Panc1 (cell line): Measurements from ENCODE around the gene MGAT5B. TPM values are rescaled to one million over a fixed set of nuclear protein-coding genes. Genes with fewer than 3 reads are reported as not detected.

ENCODE experiments used
- ATAC-seq: fragments of 200-7000 bp; cut with Tn5 transposase; 2 replicates; pipeline ENCODE4 v1.9.1; 2020; ENCODE audit warnings: mild to moderate bottlenecking, moderate library complexity
- BruUV-seq: library from RNA; stranded (reverse); fragments of 400-500 nt; replicated peaks from 2 replicates; lab custom pipeline; 2021; lab: Mats Ljungman, UMichigan
- CTCF ChIA-PET: fragments of 300-600 bp; sonication (Branson Sonifier 250); formaldehyde crosslinking; loops from one replicate; lab custom pipeline; 2022; ENCODE audit warnings: antibody characterized with exemption; lab: Charles Lee
- POLR2A ChIA-PET: fragments of 300-600 bp; sonication (Branson Sonifier 250); formaldehyde crosslinking; loops from one replicate; lab custom pipeline; 2022; ENCODE audit warnings: antibody characterized with exemption; lab: Charles Lee
- DNase-seq: peaks from one replicate; pipeline ENCODE4 v3.0.0-alpha.2; 2010; ENCODE audit warnings: low read depth, low spot score
- H3K27ac ChIP-seq: 2 replicates; pipeline ENCODE4 v1.5.1; 2011; ENCODE audit warnings: mild to moderate bottlenecking, low read length, inconsistent platforms
- H3K27me3 ChIP-seq: fragments of 200-500 bp; sonication (Bioruptor generic); 2 replicates; pipeline ENCODE4 v1.6.0; 2014; ENCODE audit warnings: low read length, inconsistent platforms; ENCODE audit not compliant: control insufficient read depth, insufficient read depth
- H3K36me3 ChIP-seq: fragments of 200-500 bp; sonication (Bioruptor generic); 2 replicates; pipeline ENCODE4 v1.5.1; 2014; ENCODE audit warnings: inconsistent platforms, mild to moderate bottlenecking, low read length, moderate library complexity; ENCODE audit not compliant: control insufficient read depth, insufficient read depth
- H3K4me1 ChIP-seq: 2 replicates; pipeline ENCODE4 v1.5.1; 2011; ENCODE audit warnings: inconsistent platforms, mild to moderate bottlenecking, low read length, moderate library complexity; ENCODE audit not compliant: control insufficient read depth, insufficient read depth
- H3K4me3 ChIP-seq, 2 experiments: 2 replicates each; pipeline ENCODE4 v1.5.1; 2011 to 2012; ENCODE audit warnings: low read depth in 2 of 2, low read length in 2 of 2, mild to moderate bottlenecking in 2 of 2, inconsistent platforms in 1 of 2, moderate library complexity in 1 of 2
- H3K9me3 ChIP-seq: fragments of 200-500 bp; sonication (Bioruptor generic); 2 replicates; pipeline ENCODE4 v1.5.1; 2014; ENCODE audit warnings: low read depth, mild to moderate bottlenecking, inconsistent platforms, low read length, moderate library complexity; ENCODE audit not compliant: control insufficient read depth, insufficient read depth
- POLR2AphosphoS5 ChIP-seq: IDR thresholded peaks from 2 replicates; pipeline ENCODE4 v1.6.1; 2012; ENCODE audit warnings: mild to moderate bottlenecking, low read depth, low read length, moderate library complexity
- SIN3A ChIP-seq: IDR thresholded peaks from 2 replicates; pipeline ENCODE4 v1.6.1; 2012; ENCODE audit warnings: low read depth, mild to moderate bottlenecking, low read length, moderate library complexity, borderline replicate concordance; ENCODE audit not compliant: insufficient read depth
- TCF7L2 ChIP-seq: IDR thresholded peaks from 2 replicates; pipeline ENCODE4 v1.6.1; 2011; ENCODE audit warnings: mild to moderate bottlenecking, low read depth, low read length, inconsistent platforms
- in situ Hi-C: cut with HindIII; loops from 2 replicates; pipeline ENCODE4 v1.10.0; 2016; ENCODE audit warnings: low sequenced_read_pairs, low pct_unique_long_range_greater_than_20kb
- intact Hi-C: fragments of 100-400 bp; cut with micrococcal nuclease; formaldehyde crosslinking; loops from one replicate; pipeline ENCODE4 v1.10.0; 2022; ENCODE audit not compliant: unreplicated experiment
- total RNA-seq: library from RNA; stranded (reverse); gene quantifications from one replicate; pipeline ENCODE4 v1.2.1, GENCODE V29; 2021; ENCODE audit not compliant: unreplicated experiment
- TF ChIP-seq, protein P1 (sequence below): fragments of 450-650 bp; IDR thresholded peaks from 2 replicates; pipeline ENCODE4 v1.5.1; 2017; ENCODE audit warnings: mild to moderate bottlenecking
- TF ChIP-seq, protein P2 (sequence below), 2 experiments: IDR thresholded peaks; 2 replicates each; pipeline ENCODE4 v1.6.1; 2011 to 2012; ENCODE audit warnings: low read depth in 2 of 2, control low read depth in 1 of 2, low read length in 1 of 2, mild to moderate bottlenecking in 1 of 2, moderate library complexity in 1 of 2; ENCODE audit not compliant: insufficient read depth in 1 of 2

The MGAT5B gene
- total RNA-seq, 1 experiment from 2014 or later = 34.9 TPM

DNA sequence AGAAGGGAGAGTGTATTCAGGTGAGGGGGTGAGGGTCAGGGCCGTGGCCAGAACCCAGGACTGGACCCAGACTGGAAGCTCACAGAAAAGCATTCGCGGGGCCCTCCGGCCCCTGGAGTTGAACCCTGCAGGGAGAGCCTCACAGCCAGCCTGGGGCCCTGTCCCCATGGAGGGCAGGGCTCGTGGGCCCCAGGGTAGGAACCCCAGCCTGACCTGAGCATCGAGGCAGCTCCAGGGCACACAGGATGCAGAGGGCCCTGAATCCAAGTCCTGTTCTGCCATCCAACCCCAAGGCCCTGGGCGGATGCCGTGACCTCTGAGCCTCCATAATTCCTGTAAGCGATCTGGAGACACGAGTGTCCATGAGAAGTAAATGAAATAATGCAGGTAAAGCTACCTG lies 79.1 kb downstream of the MGAT5B start:
- Histone ChIP-seq H3K4me1 (no peaks in the 10 kb centered on the region), H3K36me3 (no peaks in the 10 kb centered on the region), H3K27ac (no peak overlapping the region), H3K4me3 (no peak overlapping the region), H3K9me3 (no peaks in the 10 kb centered on the region), H3K27me3 (no peaks in the 10 kb centered on the region)
- intact Hi-C loops = no loop called here
- DNase-seq = no peak
- no peak for ATAC-seq
- ChIA-PET POLR2A (no interaction called here), CTCF (no interaction called here)
- TF ChIP-seq, protein P1, sequence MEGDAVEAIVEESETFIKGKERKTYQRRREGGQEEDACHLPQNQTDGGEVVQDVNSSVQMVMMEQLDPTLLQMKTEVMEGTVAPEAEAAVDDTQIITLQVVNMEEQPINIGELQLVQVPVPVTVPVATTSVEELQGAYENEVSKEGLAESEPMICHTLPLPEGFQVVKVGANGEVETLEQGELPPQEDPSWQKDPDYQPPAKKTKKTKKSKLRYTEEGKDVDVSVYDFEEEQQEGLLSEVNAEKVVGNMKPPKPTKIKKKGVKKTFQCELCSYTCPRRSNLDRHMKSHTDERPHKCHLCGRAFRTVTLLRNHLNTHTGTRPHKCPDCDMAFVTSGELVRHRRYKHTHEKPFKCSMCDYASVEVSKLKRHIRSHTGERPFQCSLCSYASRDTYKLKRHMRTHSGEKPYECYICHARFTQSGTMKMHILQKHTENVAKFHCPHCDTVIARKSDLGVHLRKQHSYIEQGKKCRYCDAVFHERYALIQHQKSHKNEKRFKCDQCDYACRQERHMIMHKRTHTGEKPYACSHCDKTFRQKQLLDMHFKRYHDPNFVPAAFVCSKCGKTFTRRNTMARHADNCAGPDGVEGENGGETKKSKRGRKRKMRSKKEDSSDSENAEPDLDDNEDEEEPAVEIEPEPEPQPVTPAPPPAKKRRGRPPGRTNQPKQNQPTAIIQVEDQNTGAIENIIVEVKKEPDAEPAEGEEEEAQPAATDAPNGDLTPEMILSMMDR = no peak
- TF ChIP-seq TCF7L2 = no peak
- no peak for TF ChIP-seq POLR2AphosphoS5
- no peak for TF ChIP-seq SIN3A
- TF ChIP-seq, protein P2, sequence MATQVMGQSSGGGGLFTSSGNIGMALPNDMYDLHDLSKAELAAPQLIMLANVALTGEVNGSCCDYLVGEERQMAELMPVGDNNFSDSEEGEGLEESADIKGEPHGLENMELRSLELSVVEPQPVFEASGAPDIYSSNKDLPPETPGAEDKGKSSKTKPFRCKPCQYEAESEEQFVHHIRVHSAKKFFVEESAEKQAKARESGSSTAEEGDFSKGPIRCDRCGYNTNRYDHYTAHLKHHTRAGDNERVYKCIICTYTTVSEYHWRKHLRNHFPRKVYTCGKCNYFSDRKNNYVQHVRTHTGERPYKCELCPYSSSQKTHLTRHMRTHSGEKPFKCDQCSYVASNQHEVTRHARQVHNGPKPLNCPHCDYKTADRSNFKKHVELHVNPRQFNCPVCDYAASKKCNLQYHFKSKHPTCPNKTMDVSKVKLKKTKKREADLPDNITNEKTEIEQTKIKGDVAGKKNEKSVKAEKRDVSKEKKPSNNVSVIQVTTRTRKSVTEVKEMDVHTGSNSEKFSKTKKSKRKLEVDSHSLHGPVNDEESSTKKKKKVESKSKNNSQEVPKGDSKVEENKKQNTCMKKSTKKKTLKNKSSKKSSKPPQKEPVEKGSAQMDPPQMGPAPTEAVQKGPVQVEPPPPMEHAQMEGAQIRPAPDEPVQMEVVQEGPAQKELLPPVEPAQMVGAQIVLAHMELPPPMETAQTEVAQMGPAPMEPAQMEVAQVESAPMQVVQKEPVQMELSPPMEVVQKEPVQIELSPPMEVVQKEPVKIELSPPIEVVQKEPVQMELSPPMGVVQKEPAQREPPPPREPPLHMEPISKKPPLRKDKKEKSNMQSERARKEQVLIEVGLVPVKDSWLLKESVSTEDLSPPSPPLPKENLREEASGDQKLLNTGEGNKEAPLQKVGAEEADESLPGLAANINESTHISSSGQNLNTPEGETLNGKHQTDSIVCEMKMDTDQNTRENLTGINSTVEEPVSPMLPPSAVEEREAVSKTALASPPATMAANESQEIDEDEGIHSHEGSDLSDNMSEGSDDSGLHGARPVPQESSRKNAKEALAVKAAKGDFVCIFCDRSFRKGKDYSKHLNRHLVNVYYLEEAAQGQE (IDR thresholded peaks at IDR 0.05; ENCODE audit: insufficient read depth in 1 of 2, low read depth in 2 of 2, low read length in 1 of 2) = no peak
- in situ Hi-C loops = no loop called here
- BruUV-seq = no TSS peak

DNA sequence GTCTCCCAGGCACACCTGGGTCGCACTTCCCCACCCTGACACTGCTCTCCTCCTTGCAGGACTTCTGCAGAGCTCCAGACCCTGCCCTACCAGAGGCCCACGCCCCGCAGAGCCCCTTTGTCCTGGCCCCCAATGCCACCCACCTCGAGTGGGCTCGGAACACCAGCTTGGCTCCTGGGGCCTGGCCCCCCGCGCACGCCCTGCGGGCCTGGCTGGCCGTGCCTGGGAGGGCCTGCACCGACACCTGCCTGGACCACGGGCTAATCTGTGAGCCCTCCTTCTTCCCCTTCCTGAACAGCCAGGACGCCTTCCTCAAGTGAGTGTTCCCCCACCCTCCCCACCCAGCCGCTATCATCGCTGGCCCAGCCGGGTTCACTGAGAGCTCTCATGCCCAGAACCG lies 79.6 kb downstream of the MGAT5B start:
- intact Hi-C loops = no loop called here
- Histone ChIP-seq H3K4me3 (no peak overlapping the region), H3K9me3 (no peaks in the 10 kb centered on the region), H3K27ac (no peak overlapping the region), H3K36me3 (no peaks in the 10 kb centered on the region), H3K27me3 (no peaks in the 10 kb centered on the region), H3K4me1 (no peaks in the 10 kb centered on the region)
- no TSS peak for BruUV-seq
- ChIA-PET CTCF (no interaction called here), POLR2A (interaction anchor here (0.6 kb wide), 1 partner anchor 101 kb away, joined by 3 read pairs; no protein-coding TSS in a partner anchor)
- no peak for DNase-seq
- ATAC-seq = peak; percentile 12; the same call in 1 of the 2 replicates
- TF ChIP-seq, protein P1 = no peak
- TF ChIP-seq TCF7L2 (no peak), SIN3A (no peak), POLR2AphosphoS5 (no peak)
- TF ChIP-seq, protein P2 (IDR thresholded peaks at IDR 0.05; ENCODE audit: insufficient read depth in 1 of 2, low read depth in 2 of 2, low read length in 1 of 2) = no peak
- in situ Hi-C loops = no loop called here
